Activated CD4-positive, alpha-beta T cell treated with anti-CD3 and anti-CD28 coated beads, Interleukin-10, Interleukin-2, amounts not matched to agents 100 ng/mL and 50 ng/mL, durations not matched to agents 16 hours and 8 hours (primary cell): ENCODE measurements around the gene FAM131C.

ENCODE experiments used
- DNase-seq: peaks from one replicate; pipeline ENCODE4 v3.0.0-alpha.2; 2020

FAM131C gene

GRCh38 chr1:16099412-16099811, 26.0 kb upstream of the FAM131C start:
- no peak for DNase-seq

DNA sequence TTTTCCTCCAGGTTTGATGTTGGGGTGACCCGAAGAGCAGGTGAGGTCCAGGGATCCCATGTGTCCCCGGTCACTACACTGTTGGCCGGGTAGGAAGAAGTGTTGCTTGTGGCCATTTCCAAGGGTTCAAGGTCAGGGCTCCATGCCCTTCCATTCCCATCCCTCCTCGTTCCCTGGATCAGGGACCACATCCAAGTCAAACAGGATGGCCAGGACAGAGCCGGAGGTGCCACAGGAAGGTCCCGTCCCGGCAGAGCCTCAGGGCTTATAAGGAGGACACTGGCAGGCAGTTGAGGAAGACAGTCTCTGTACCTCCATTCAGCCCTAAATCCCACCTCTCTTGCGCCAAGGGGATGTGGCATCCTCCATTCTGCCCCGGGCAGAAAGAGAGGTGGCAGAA, 22.0 kb upstream of the FAM131C start:
- no peak for DNase-seq

DNA sequence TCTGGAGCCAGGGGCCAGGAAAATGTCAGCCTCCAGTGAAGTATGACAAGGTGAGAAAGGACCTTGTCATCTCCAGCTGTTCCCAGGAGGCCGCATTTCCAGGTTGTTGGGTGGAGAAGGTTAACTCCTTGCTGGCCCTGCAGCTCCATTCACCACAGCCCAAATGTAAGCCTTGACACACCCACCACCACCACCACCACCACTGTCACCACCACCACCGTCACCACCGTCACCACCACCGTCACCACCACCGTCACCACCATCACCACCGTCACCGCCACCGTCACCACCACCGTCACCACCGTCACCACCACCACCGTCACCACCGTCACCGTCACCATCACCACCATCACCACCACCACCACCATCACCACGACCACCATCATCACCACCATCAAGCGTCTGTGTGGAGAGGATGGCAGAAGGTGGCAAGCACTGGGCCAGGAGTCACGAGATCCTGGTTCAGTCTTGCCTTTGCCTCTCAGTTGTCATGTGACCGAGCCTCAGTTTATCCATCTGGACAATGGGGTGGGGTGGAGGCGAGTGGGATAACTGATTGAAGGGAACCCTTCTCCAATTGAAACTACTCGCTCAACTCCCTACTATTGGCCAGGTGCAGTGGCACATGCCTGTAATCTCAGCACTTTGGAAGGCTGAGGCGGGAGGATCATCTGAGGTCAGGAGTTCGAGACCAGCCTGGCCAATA, 21.2 kb upstream of the FAM131C start:
- no peak for DNase-seq

DNA sequence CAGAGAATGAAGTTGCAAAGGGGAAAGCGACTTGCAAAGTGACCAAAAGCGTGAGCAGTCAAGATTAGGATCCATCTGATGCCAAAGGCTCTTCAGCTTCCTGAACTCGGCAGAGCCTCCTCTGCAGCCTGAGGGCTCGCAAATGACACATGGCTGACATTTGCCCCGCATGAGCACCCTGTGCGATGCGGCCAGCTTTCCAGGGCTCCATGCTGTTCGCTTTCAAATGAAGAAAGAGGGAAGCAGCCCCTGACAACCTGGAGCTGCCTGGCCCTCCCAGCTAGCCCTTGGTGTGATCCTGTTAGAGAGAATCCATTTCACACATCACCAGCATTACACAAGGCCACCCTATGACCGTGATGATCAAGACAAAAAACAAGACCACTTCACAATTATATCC, 20.2 kb upstream of the FAM131C start:
- no peak for DNase-seq

GRCh38 chr1:16092923-16093511, 19.6 kb upstream of the FAM131C start:
- no peak for DNase-seq

- DNase-seq, result no peak
These were observed 18.9 kb upstream of the FAM131C start for GRCh38 chr1:16092097-16092922.

- DNase-seq, result no peak
These were observed 17.8 kb upstream of the FAM131C start for GRCh38 chr1:16091296-16091695.

DNA sequence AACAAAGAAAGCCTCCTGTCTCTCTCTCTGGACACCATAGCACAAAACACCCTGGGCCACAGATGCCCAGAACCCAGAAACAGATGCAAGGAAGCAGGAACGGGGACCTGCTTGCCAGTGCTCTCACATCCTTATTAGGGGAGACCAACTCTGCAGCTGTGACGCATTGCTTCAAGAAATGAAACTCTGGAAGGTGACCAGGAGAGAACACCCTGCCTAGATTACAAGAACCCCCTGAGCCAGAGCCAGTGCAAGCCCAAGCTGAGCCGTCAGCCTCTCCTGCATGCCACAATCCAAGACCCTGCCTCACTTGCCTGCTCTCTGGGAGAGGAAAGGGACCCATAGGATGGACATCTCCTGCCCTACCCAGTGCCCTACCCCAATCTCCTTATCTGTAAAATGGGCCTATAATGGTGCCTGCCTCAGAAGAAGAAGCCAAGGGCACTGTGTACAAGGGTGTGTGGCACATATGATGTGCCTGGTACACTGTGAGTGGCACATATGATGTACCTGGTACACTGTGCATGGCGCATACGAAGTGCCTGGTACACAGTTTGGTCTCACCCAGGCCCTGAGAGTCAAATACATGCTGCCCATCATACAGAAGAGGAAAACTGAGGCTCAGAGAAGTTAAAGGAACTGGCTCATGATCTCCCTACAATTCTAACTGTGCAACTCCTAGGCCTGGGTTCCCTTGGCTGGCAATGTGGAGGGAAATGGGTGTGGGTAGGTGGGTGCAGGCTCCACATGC, 16.8 kb upstream of the FAM131C start:
- no peak for DNase-seq

DNA sequence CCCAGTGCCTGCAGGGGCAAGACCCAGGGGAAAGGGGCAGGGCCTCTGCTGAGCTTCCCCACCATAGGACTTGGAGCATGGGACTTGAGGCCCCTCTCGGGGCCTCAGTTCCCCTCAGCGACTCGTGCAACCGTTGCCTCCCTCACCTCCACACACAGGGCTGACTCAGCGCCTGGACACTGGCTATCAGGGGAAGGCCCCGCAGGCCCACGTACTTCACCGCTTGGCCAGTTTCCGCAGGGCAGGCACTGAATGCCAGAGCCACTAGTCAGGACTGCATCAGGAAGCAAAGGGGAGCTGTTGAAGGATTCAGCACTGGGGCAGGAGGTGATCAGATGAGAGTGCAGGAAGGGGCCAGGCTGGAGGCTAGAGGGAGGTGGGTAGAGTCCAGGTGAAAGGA, 15.5 kb upstream of the FAM131C start:
- DNase-seq, result no peak

GRCh38 chr1:16088351-16088911, 15.0 kb upstream of the FAM131C start:
- no peak for DNase-seq

GRCh38 chr1:16087733-16088132, 14.3 kb upstream of the FAM131C start:
- DNase-seq, result no peak

DNA sequence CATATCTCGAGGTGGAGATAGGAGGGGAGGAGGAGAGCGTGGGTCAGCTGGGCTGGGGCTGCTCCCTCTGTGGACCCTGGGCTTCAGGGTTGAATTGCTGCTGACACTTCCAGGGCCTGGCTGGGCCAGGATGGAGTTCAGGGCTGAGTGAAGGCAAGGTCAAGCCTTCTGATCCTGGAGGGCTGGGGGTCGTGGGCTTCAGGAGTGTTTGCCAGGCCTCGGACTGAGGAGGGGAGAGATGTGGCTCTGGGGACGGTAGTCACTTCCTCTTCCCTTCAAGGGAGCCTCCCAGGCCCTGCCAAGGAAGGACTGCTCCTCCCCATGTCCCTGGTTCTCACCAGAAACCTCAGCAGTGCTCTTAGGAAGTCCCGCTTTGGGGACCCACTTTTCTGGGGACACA, 12.1 kb upstream of the FAM131C start:
- no peak for DNase-seq

DNA sequence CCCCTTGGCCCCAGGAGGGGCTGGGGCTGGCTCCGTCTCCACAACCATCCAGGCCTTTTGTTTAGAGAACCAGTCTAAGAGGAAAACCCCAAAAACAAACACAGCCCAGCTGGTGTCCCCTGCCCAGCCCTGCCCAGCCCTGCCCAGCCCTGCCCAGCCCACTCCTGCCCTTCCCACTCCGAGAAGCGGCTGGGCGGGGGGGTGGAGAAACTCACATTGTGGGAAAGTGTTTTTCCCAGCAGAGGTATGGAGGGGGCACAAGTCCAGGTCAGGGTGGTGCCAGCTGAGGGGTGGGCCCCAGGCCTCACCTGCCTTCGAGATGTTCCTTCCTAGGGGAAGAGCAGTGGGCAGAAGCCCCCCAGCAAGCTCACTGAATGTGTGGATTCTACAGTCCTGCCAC, 10.0 kb upstream of the FAM131C start:
- DNase-seq, result no peak

DNA sequence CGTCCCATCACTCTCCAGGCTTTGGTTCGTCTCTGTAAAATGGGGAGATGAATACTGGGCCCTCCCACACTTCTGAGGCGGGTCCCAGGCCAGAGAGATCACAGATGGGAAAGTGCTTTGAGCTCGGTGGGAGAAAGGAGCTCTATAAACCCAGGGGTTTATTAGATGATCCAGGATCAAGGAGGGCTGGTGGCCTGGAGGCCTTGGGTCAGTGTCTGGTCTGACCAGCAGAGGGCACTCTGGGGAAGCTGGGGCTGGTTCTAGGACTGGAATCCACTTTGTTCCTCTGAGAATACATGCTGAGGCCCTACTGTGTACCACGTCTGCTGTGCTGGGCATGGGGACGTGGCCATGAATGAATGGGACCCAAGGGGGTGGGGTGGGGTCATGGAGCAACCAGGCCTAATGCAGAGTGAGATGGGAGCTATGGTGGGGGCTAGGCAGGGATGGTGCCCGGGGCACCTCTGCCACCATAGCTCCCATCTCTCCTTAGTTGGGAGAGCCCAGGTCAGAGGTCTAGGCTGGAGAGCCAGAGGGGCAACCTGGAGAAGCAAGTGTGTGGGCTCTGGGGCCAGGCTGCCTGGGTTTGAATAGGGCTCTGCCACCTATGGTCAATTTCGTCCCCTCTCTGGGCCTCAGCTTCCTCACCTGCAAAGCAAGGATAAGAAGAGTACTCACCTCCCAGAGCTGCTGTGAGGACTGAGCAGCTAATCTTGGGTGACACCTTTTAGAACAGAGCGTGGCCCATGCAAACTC, 9.0 kb upstream of the FAM131C start:
- DNase-seq, result peak; percentile 70

- no peak for DNase-seq
These were observed 8.2 kb upstream of the FAM131C start for GRCh38 chr1:16081636-16082035.

- DNase-seq, result no peak
These were observed 7.1 kb upstream of the FAM131C start for GRCh38 chr1:16080422-16081150.

GRCh38 chr1:16078925-16079656, 5.6 kb upstream of the FAM131C start:
- peak; percentile 80 for DNase-seq

DNA sequence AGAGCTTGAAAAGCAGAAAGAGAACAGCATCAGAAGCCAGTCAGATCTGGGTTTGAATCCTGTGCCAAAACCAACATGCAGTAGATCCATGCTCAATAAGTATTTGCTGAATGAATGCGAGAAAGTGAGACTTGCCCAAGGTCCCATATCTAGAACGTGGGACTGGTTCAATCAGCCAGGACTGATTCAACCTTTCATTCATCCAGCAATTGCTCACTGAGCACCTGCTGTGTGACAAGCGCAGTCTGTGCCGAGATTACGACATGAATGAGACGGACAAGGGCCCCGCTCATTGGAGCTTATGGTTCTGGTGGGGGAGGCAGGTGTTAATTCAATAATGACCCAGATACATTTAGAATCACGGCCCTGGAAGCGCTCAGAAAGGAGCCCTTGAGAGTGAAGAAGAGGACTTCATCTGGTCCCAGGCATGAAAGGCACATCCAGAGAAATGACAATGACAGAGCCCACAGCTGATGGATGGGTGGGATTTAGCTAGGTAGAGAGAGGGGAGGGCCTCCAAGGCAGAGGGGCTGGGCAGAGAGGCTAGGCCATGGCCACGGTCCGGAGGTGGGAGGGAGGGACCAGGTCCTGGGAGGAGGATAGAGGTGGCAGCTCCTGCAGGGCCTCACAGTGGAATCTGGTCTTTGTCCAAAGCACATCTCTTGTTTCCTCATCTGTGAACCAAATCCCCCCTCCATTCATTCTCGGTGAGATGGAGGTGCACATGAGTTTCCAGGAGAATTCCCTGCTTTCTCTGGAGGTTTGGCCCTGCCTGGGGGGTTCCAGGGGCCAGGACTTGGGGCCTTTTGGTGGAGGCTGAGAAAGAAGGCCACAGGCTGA, 4.2 kb upstream of the FAM131C start:
- DNase-seq, result no peak

DNA sequence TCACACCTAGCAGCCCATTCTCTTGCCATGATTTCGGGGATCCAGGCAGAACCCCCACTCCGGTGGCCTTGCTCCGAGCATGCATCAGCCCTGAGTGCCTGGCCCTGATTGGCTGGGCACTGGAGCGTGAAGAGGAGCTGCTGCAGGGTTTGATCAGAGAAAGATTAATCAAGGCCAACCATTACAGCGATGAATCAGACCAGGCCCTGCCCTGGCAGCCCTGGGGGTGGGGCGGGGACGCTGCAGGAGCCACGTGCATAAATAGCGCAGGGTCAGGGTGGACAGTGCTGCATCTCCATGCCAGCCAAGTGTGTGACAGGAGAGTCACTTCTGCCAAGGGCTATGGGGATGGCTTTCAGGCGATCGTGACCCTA, 3.4 kb upstream of the FAM131C start:
- no peak for DNase-seq
